AG08396 (cell line): ENCODE results near the gene ACTRT2.
A peak's percentile ranks its signal among the peaks of the same experiment; 100 is the strongest.

Experiments
- DNase-seq: peaks from one replicate; pipeline ENCODE4 v3.0.0; 2012; ENCODE audit warnings: low spot score, mixed read lengths

The ACTRT2 gene

GRCh38 chr1:3003039-3003940 is 18.0 kb upstream of the ACTRT2 start:
- DNase-seq: no peak

- no peak for DNase-seq
Measured at GRCh38 chr1:3003941-3004270, 17.4 kb upstream of the ACTRT2 start.

GRCh38 chr1:3004285-3005205 is 16.7 kb upstream of the ACTRT2 start:
- no peak for DNase-seq

- DNase-seq: no peak
Measured at GRCh38 chr1:3005771-3006170, 15.5 kb upstream of the ACTRT2 start.

- no peak for DNase-seq
Measured at GRCh38 chr1:3007298-3008147, 13.7 kb upstream of the ACTRT2 start.

GRCh38 chr1:3009021-3009420 is 12.2 kb upstream of the ACTRT2 start:
- no peak for DNase-seq

GRCh38 chr1:3009556-3009955 is 11.7 kb upstream of the ACTRT2 start:
- DNase-seq: no peak

GRCh38 chr1:3011127-3011526 is 10.1 kb upstream of the ACTRT2 start:
- no peak for DNase-seq

- no peak for DNase-seq
Measured at GRCh38 chr1:3011631-3012455, 9.4 kb upstream of the ACTRT2 start.

DNA sequence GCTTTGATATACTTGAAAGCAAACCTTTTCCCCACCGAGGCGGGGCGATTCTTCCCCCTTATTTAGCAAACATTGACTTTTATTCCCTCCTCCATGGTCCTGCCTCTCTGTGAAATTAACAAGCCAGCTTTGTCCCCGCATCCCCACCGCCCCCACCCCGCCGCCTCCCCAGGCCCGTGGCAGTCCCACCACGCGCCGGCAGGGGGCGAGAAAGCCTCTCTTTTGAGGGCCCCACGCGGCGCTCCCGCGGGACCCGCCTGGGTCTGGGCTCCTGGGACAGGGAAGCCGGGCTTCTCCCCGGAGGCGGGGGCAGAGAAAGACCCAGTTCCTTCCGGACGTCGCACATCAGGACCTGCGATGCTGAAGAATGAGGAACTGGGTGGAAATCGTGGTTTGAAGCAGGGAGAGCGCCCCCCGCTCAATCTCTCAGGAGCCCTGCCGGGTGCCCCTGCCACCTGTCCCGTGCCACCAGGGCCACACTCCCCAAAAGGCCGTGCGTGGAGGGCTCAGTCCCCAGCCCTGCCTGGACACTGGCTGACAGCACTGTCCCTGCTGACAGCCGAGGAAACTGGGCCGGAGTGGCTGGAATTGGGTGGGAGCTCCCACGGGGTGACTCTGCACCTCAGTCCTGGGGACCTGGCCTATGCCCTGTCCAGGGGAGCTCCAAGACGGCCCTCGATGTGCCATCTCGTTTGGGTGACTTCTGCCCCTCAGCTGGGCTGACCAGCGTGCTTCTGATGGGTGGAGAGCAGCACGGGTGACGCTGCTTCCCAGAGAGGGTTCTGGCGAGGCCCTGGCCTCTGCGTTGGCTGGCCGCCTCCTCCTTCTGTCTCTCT is 8.6 kb upstream of the ACTRT2 start:
- DNase-seq: peak; percentile 87

DNA sequence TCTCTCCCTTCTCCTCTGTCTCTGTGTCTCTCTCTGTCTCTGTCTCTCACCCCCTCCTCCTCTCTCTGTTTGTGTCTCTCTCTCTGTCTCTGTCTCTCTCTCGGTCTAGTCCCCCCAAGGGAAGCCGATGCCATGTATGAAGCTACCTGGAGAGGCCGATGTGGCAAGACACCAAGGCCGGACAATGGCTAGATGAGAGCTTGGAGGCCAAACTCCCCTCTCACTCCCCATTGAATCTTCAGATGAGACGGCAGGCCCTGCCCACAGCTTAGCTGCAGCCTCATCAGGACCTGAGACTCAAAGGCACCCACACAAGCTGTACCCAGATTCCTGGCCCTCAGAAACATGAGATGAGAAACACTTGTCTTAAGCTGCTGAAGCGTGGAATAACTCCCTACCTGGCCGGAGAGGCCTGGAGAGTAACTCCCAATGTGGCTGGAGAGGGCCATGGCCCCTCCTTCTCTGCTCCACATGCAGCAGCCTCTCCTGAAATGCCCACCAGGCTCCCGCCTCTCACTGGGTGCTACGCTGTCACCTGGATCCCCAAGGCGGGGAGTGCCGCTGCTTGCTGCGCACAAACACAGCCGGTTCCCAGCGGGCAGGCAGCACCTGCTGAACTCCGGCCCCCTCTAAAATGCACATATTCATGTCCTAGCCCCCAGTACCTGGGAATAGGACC is 7.8 kb upstream of the ACTRT2 start:
- no peak for DNase-seq

GRCh38 chr1:3014050-3014440 is 7.2 kb upstream of the ACTRT2 start:
- no peak for DNase-seq

GRCh38 chr1:3014443-3015268 is 6.6 kb upstream of the ACTRT2 start:
- DNase-seq: no peak

DNA sequence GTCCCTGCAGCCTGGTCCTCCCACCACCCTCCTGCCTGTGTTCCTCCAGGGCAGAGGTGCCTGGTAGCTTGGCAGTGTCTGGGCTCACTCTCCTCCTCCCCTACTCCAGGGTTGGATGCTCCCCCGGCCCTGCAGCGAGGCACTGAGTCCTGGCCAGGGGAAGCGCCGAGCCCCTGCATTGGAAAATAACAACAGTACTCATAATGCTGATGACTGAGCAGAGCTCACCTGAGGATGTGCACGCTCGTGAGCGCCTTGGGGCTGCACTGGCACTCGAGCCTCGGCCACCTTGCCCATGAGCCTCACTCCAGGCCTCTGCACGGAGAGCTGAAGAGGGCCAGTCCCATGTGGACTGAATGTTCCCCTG is 6.0 kb upstream of the ACTRT2 start:
- DNase-seq: no peak

DNA sequence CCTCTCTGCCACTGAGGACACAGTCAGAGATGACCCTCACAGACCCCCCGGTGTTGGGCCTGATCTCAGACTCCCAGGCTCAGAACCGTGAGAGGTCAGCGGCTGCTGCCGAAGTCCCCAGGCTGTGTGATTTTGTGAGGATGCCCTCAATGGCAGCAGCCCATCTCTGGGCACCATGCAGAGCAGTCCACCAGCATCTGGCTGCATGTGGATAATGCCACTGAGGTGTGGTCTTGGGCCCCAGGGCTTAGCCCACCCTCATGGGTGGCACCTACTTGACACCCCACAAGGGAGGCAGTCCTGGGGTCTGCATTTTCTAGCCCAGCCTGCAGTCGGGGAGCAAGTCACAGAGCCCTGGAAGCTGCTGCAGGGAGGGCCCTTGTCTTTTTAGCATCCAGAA is 5.5 kb upstream of the ACTRT2 start:
- DNase-seq: no peak

- DNase-seq: no peak
Measured at GRCh38 chr1:3016641-3017439, 4.4 kb upstream of the ACTRT2 start.

- DNase-seq: no peak
Measured at GRCh38 chr1:3017440-3018050, 3.7 kb upstream of the ACTRT2 start.

- DNase-seq: no peak
Measured at GRCh38 chr1:3018051-3018471, 3.2 kb upstream of the ACTRT2 start.
